ENCODE data around the gene GAD1. TPM values are rescaled to one million over a fixed set of nuclear protein-coding genes. Genes with fewer than 3 reads are reported as not detected.
A peak's percentile ranks its signal among the peaks of the same experiment; 100 is the strongest.

GAD1 gene
- not detected for polyA plus RNA-seq (2013, experiment 1 of 2)
- not detected for polyA plus RNA-seq (2013, experiment 2 of 2)

DNA sequence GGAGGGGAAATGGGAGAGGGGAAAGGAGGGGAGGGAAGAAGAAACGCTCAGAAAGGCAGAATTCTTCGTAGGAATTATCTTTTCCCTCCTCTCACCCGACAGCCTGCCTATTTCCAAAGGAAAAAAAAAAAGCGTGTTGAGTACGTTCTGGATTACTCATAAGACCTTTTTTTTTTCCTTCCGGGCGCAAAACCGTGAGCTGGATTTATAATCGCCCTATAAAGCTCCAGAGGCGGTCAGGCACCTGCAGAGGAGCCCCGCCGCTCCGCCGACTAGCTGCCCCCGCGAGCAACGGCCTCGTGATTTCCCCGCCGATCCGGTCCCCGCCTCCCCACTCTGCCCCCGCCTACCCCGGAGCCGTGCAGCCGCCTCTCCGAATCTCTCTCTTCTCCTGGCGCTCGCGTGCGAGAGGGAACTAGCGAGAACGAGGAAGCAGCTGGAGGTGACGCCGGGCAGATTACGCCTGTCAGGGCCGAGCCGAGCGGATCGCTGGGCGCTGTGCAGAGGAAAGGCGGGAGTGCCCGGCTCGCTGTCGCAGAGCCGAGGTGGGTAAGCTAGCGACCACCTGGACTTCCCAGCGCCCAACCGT is at the start of gene GAD1:
Gene GAD1, plus strand, starts transcription at position 384 of the 589 bp plus-strand sequence. CDS start 1,705 bp downstream, outside the sequence.
- H3K36me3 ChIP-seq (ENCODE audit: control insufficient read depth in 1 of 2, insufficient read depth in 2 of 2, low read depth in 1 of 2, low read length in 2 of 2): no peaks in the 10 kb centered on the region
- no peak within 1 kb of the TSS for H4K91ac ChIP-seq (ENCODE audit: low read length)
- H3K4ac ChIP-seq (ENCODE audit: low read depth in 1 of 2, low read length in 2 of 2): no peak within 1 kb of the TSS
- H2BK5ac ChIP-seq (ENCODE audit: low read depth, low read length, poor library complexity, severe bottlenecking): no peak within 1 kb of the TSS
- no peak within 1 kb of the TSS for H3K9ac ChIP-seq (ENCODE audit: low read length)
- no peaks in the 10 kb centered on the region for H3K79me1 ChIP-seq (replicated peaks; ENCODE audit: low read length, poor library complexity, severe bottlenecking)
- WGBS: under 1% methylated on average over 33 of the region's 49 CpGs
- no peak within 1 kb of the TSS for H2BK120ac ChIP-seq (ENCODE audit: low read depth, low read length)
- no peaks in the 10 kb centered on the region for H3K9me3 ChIP-seq (ENCODE audit: control insufficient read depth, low read length)
- H3K4me1 ChIP-seq (ENCODE audit: control insufficient read depth, insufficient read depth, low read depth, low read length): peaks cover 31% of the 10 kb centered on the region
- H2AK5ac ChIP-seq (ENCODE audit: low read length, severe bottlenecking): no peak within 1 kb of the TSS
- H4K8ac ChIP-seq (ENCODE audit: low read length): no peak within 1 kb of the TSS
- peak within 1 kb of the TSS; percentile 31 to 65 for H3K4me3 ChIP-seq (ENCODE audit: insufficient read depth in 1 of 2, low read depth in 1 of 2, low read length in 2 of 2)
- no peak within 1 kb of the TSS for H2BK12ac ChIP-seq (ENCODE audit: low read length in 2 of 2)
- DNase-seq: peak; percentile 48
- H3K14ac ChIP-seq (ENCODE audit: low read length in 2 of 2): no peak within 1 kb of the TSS
- peak within 1 kb of the TSS in 1 of 2 experiments; percentile 65 for H3K23ac ChIP-seq (ENCODE audit: low read length in 2 of 2)
- no peak within 1 kb of the TSS for H3K27ac ChIP-seq (ENCODE audit: low read length, poor library complexity, severe bottlenecking)
- H3K18ac ChIP-seq (ENCODE audit: low read depth in 1 of 2, low read length in 2 of 2): no peak within 1 kb of the TSS
- peaks cover 86 to 87% of the 10 kb centered on the region in 2 experiments for H3K27me3 ChIP-seq (ENCODE audit: control insufficient read depth in 1 of 2, insufficient read depth in 1 of 2, low read length in 2 of 2)
- H3K4me2 ChIP-seq (ENCODE audit: low read length, poor library complexity, severe bottlenecking): peak within 1 kb of the TSS; percentile 82
- peak within 1 kb of the TSS; percentile 17 for H2BK15ac ChIP-seq (ENCODE audit: low read depth, poor library complexity, severe bottlenecking)
- no peak within 1 kb of the TSS for H2AFZ ChIP-seq (ENCODE audit: low read depth, low read length)

- peak within 1 kb of the TSS in 1 of 2 experiments; percentile 33 for H2BK12ac ChIP-seq (ENCODE audit: low read length in 2 of 2)
- WGBS: 12% methylated on average over 13 of the region's 13 CpGs
Measured at GRCh38 chr2:170770008-170770605, 46.6 kb upstream of the GAD1 start, which contains the start of gene ERICH2. ERICH2 (plus strand) TSS chr2:170770378; CDS start chr2:170770682, 304 bp downstream.

DNA sequence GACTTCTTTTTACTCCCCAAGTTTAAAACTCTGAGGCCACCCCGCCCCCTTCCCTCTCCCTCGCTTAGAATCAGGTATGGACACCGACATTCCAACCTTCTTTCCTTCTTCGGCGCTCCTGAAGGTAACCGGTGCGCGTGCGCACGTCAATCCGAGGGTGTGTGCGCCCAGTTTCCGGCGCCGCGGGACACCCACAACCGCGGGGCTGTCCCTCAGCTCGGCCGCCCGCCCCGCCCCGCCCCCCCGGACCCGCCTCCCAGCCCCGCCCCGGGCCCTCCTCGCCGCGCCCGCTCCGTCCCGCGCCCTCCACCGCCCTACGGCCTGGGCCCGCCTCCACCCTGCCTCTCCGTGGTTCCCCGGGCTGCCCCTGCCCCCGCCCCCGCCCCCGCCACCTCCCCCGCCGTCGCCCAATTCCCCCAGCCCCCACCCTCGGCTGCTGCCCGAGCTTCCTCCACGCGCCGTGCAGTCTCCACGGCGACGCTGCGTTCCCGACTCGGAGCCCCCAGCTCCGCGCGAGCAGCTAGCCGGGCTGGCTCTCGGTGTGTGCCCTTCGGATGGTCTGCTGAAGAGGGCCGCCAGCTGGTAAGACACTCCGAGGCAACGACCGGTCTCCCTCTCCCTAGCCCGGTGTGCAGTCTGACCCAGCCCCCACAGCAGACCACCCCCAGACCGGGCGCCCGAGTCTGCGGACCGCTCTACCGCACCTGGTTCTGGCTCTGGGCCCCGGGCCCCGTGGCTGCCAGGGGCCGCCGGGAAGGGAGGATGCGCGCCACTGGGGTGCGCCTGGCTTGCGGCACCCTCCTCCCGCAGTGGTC is 45.9 kb upstream of the GAD1 start:
- Histone ChIP-seq H2AFZ (ENCODE audit: low read depth, low read length) (peak overlapping the region; percentile 83), H3K36me3 (ENCODE audit: control insufficient read depth in 1 of 2, insufficient read depth in 2 of 2, low read depth in 1 of 2, low read length in 2 of 2) (no peaks in the 10 kb centered on the region), H3K4me1 (ENCODE audit: control insufficient read depth, insufficient read depth, low read depth, low read length) (peaks cover 5% of the 10 kb centered on the region), H2AK5ac (ENCODE audit: low read length, severe bottlenecking) (no peak overlapping the region), H4K8ac (ENCODE audit: low read length) (peak overlapping the region; percentile 75), H3K79me1 (replicated peaks; ENCODE audit: low read length, poor library complexity, severe bottlenecking) (no peaks in the 10 kb centered on the region), H3K4ac (ENCODE audit: low read depth in 1 of 2, low read length in 2 of 2) (no peak overlapping the region), H2BK12ac (ENCODE audit: low read length in 2 of 2) (peak overlapping the region in 1 of 2 experiments; percentile 33), H3K23ac (ENCODE audit: low read length in 2 of 2) (no peak overlapping the region), H4K91ac (ENCODE audit: low read length) (no peak overlapping the region), H3K4me3 (ENCODE audit: insufficient read depth in 1 of 2, low read depth in 1 of 2, low read length in 2 of 2) (peak overlapping the region; percentile 64 to 86), H2BK5ac (ENCODE audit: low read depth, low read length, poor library complexity, severe bottlenecking) (peak overlapping the region; percentile 38), H3K9ac (ENCODE audit: low read length) (peak overlapping the region; percentile 91), H3K18ac (ENCODE audit: low read depth in 1 of 2, low read length in 2 of 2) (peak overlapping the region; percentile 52 to 84), H3K27ac (ENCODE audit: low read length, poor library complexity, severe bottlenecking) (no peak overlapping the region), H2BK120ac (ENCODE audit: low read depth, low read length) (no peak overlapping the region), H3K9me3 (ENCODE audit: control insufficient read depth, low read length) (no peaks in the 10 kb centered on the region), H3K4me2 (ENCODE audit: low read length, poor library complexity, severe bottlenecking) (peak overlapping the region; percentile 91), H2BK15ac (ENCODE audit: low read depth, poor library complexity, severe bottlenecking) (no peak overlapping the region), H3K27me3 (ENCODE audit: control insufficient read depth in 1 of 2, insufficient read depth in 1 of 2, low read length in 2 of 2) (peaks cover 0 to 12% of the 10 kb centered on the region in 2 experiments), H3K14ac (ENCODE audit: low read length in 2 of 2) (peak overlapping the region in 1 of 2 experiments; percentile 23)
- WGBS: 0% methylated on average over 41 of the region's 82 CpGs
- DNase-seq: peak; percentile 64

More at GRCh38 chr2:170770008-170770605, 46.6 kb upstream of the GAD1 start, which contains the start of gene ERICH2:
- Histone ChIP-seq H3K23ac (ENCODE audit: low read length in 2 of 2) (no peak within 1 kb of the TSS), H3K79me1 (replicated peaks; ENCODE audit: low read length, poor library complexity, severe bottlenecking) (no peaks in the 10 kb centered on the region), H2BK15ac (ENCODE audit: low read depth, poor library complexity, severe bottlenecking) (no peak within 1 kb of the TSS), H3K9me3 (ENCODE audit: control insufficient read depth, low read length) (no peaks in the 10 kb centered on the region), H3K4me1 (ENCODE audit: control insufficient read depth, insufficient read depth, low read depth, low read length) (peaks cover 5% of the 10 kb centered on the region), H3K27ac (ENCODE audit: low read length, poor library complexity, severe bottlenecking) (no peak within 1 kb of the TSS), H3K4me3 (ENCODE audit: insufficient read depth in 1 of 2, low read depth in 1 of 2, low read length in 2 of 2) (peak within 1 kb of the TSS; percentile 64 to 86), H3K27me3 (ENCODE audit: control insufficient read depth in 1 of 2, insufficient read depth in 1 of 2, low read length in 2 of 2) (peaks cover 0 to 12% of the 10 kb centered on the region in 2 experiments), H3K18ac (ENCODE audit: low read depth in 1 of 2, low read length in 2 of 2) (peak within 1 kb of the TSS; percentile 52 to 84), H2AFZ (ENCODE audit: low read depth, low read length) (peak within 1 kb of the TSS; percentile 83), H3K4ac (ENCODE audit: low read depth in 1 of 2, low read length in 2 of 2) (no peak within 1 kb of the TSS), H3K4me2 (ENCODE audit: low read length, poor library complexity, severe bottlenecking) (peak within 1 kb of the TSS; percentile 91), H2BK120ac (ENCODE audit: low read depth, low read length) (no peak within 1 kb of the TSS), H3K36me3 (ENCODE audit: control insufficient read depth in 1 of 2, insufficient read depth in 2 of 2, low read depth in 1 of 2, low read length in 2 of 2) (no peaks in the 10 kb centered on the region), H2BK5ac (ENCODE audit: low read depth, low read length, poor library complexity, severe bottlenecking) (peak within 1 kb of the TSS; percentile 38), H4K8ac (ENCODE audit: low read length) (peak within 1 kb of the TSS; percentile 75), H3K14ac (ENCODE audit: low read length in 2 of 2) (peak within 1 kb of the TSS in 1 of 2 experiments; percentile 23), H2AK5ac (ENCODE audit: low read length, severe bottlenecking) (no peak within 1 kb of the TSS), H3K9ac (ENCODE audit: low read length) (peak within 1 kb of the TSS; percentile 91), H4K91ac (ENCODE audit: low read length) (no peak within 1 kb of the TSS)
- DNase-seq: peak; percentile 72
